HEK293T (cell line): ENCODE measurements around the gene FGFBP1.

ENCODE experiments used
- CTCF ChIA-PET: fragments of 350-600 bp; formaldehyde crosslinking; extraction: SDS; loops from one replicate; lab custom pipeline; 2021; ENCODE audit warnings: antibody characterized with exemption, inconsistent platforms; lab: Yijun Ruan, JAX
- POLR2A ChIA-PET: fragments of 350-600 bp; formaldehyde crosslinking; extraction: SDS; loops from one replicate; lab custom pipeline; 2020; ENCODE audit warnings: antibody characterized with exemption, inconsistent platforms; lab: Yijun Ruan, JAX
- DNase-seq: peaks from one replicate; pipeline ENCODE4 v3.0.0; 2012; ENCODE audit warnings: mixed read lengths; ENCODE audit errors: extremely low spot score
- ARNT ChIP-seq: fragments of 450-650 bp; IDR thresholded peaks from 2 replicates; pipeline ENCODE4 v1.6.1; 2017; ENCODE audit warnings: mild to moderate bottlenecking
- BHLHE40 ChIP-seq: fragments of 450-650 bp; IDR thresholded peaks from 2 replicates; pipeline ENCODE4 v1.6.1; 2016; ENCODE audit warnings: mild to moderate bottlenecking, moderate library complexity, borderline replicate concordance
- CTBP1 ChIP-seq: fragments of 450-650 bp; IDR thresholded peaks from 2 replicates; pipeline ENCODE4 v1.6.1; 2016; ENCODE audit warnings: borderline replicate concordance
- ELF4 ChIP-seq: fragments of 450-650 bp; IDR thresholded peaks from 2 replicates; pipeline ENCODE4 v1.6.1; 2017; ENCODE audit warnings: antibody characterized with exemption
- FOXA1 ChIP-seq: fragments of 450-650 bp; IDR thresholded peaks from 2 replicates; pipeline ENCODE4 v1.6.1; 2016; ENCODE audit warnings: mild to moderate bottlenecking
- FOXK2 ChIP-seq: fragments of 450-650 bp; IDR thresholded peaks from 2 replicates; pipeline ENCODE4 v1.6.1; 2016; ENCODE audit warnings: mild to moderate bottlenecking
- FOXM1 ChIP-seq: fragments of 450-650 bp; IDR thresholded peaks from 2 replicates; pipeline ENCODE4 v1.6.1; 2017; ENCODE audit warnings: mild to moderate bottlenecking, borderline replicate concordance
- HDGF ChIP-seq: fragments of 450-650 bp; IDR thresholded peaks from 2 replicates; pipeline ENCODE4 v1.6.1; 2017; ENCODE audit warnings: antibody characterized with exemption, borderline replicate concordance
- L3MBTL2 ChIP-seq: fragments of 450-650 bp; conservative IDR thresholded peaks from 2 replicates; pipeline ENCODE4 v1.6.1; 2016; ENCODE audit warnings: mild to moderate bottlenecking
- LEF1 ChIP-seq: fragments of 450-650 bp; IDR thresholded peaks from 2 replicates; pipeline ENCODE4 v1.6.1; 2017; ENCODE audit warnings: mild to moderate bottlenecking, borderline replicate concordance
- NFRKB ChIP-seq: fragments of 450-650 bp; IDR thresholded peaks from 2 replicates; pipeline ENCODE4 v1.6.1; 2016; ENCODE audit warnings: mild to moderate bottlenecking, moderate library complexity
- SP1 ChIP-seq: fragments of 450-650 bp; IDR thresholded peaks from 2 replicates; pipeline ENCODE4 v1.6.1; 2017
- SUZ12 ChIP-seq: fragments of 450-650 bp; IDR thresholded peaks from 2 replicates; pipeline ENCODE4 v1.6.1; 2016; ENCODE audit warnings: mild to moderate bottlenecking
- TARDBP ChIP-seq: fragments of 450-650 bp; IDR thresholded peaks from 2 replicates; pipeline ENCODE4 v1.6.1; 2016
- ZNF384 ChIP-seq: fragments of 450-650 bp; IDR thresholded peaks from 2 replicates; pipeline ENCODE4 v1.6.1; 2016
- TF ChIP-seq, protein P1 (sequence below): fragments of 450-650 bp; IDR thresholded peaks from 2 replicates; pipeline ENCODE4 v1.6.1; 2016

Gene FGFBP1

DNA sequence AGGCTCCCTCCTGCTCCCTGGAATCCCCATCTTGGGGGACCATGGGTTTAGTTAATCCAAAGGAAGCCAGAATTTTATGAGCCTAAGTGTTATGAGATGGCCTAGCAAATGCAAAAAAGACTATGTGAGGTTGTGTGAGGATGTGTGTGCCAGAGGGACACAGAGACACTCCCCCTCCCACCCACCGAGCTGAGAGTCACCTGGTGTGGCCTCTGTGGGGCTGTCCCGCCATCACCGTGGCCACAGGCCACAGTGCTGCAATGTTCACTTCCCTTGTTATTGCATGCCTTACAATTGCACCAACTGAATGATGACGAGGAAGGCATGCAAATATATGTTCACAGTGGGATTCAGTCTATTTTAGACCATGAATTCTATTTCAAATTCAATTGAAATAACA, 25.0 kb upstream of the FGFBP1 start:
- no peak for TF ChIP-seq TARDBP
- TF ChIP-seq FOXA1, result no peak
- TF ChIP-seq SP1, result no peak
- no peak for DNase-seq
- ChIA-PET POLR2A (no interaction called here), CTCF (no interaction called here)

DNA sequence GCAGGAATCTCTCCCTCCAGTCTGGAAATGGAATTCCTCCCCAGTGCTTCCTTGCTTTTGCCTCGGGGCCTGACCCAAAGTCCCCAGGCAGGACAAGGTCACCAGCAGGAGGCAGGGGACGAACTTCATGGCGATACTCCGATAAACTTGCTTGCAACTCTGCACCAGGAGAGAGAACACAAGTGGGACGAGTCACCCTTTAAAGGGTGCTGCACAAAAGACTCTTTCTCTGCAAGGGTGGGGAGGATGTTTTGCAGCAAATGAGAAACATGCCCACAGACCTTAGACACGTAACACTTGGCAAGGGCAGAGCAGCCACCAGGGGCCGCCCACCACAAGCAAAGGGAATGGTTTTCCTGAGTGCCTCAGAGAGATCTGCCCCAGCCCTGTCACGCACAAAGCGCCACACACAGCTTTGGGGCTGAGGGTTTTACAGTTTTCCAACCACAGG, 24.5 kb upstream of the FGFBP1 start, which contains the start of gene FGFBP2:
Gene FGFBP2 (minus strand): TSS at position 175 of the 451 bp plus-strand sequence. CDS start 46 bp downstream, at position 129.
- CTCF ChIA-PET, result no interaction called here
- DNase-seq, result peak; percentile 57
- TF ChIP-seq FOXM1, result no peak
- no peak for TF ChIP-seq FOXK2
- TF ChIP-seq SP1, result no peak
- TF ChIP-seq TARDBP, result no peak
- TF ChIP-seq HDGF, result no peak
- POLR2A ChIA-PET, result no interaction called here

DNA sequence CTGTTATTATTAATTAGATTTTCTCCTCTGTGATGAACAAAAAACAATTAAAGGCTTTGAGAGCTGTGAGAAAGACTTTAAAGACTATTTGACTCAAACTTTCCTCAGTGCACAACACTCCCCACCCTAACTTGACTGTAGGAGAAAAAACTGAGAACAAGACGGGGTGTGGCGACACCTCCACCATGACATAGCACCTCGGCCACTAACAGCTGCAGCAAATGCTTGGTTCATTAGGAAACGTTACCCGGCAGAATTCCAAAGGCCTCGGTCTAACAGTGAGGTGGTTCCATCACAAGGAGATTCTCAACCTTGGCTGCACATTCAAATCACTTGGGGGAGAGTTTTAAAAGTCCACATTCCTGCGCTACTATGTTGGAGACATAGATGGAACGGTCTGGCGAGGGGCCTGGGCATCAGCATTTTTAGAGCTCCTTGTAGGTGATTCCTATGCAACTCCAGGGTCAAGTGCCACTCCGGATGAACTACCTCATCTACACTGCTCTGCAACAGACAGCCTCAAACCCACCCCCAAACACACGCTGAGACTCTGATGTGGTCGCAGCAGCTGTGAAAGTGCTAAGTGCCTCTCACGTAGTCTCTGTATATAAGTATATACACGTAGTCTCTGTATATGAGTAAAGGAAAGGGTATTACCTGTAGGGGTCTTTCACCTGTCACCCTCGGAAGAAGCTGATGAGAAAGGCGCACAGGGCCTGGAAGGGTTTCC, 23.4 kb upstream of the FGFBP1 start:
- no peak for DNase-seq
- ChIA-PET CTCF (interaction anchor here (0.6 to 0.9 kb wide), 2 partner anchors 39 to 1363 kb away, joined by 5 to 6 read pairs; no protein-coding TSS in a partner anchor), POLR2A (no interaction called here)
- no peak for TF ChIP-seq LEF1
- no peak for TF ChIP-seq SP1
- no peak for TF ChIP-seq FOXA1
- TF ChIP-seq ARNT, result no peak
- no peak for TF ChIP-seq HDGF
- TF ChIP-seq FOXK2, result no peak
- TF ChIP-seq BHLHE40, result no peak
- no peak for TF ChIP-seq ELF4
- TF ChIP-seq SUZ12, result no peak
- no peak for TF ChIP-seq TARDBP
- no peak for TF ChIP-seq NFRKB
- no peak for TF ChIP-seq L3MBTL2
- no peak for TF ChIP-seq ZNF384
- no peak for TF ChIP-seq CTBP1
- TF ChIP-seq, protein P1, sequence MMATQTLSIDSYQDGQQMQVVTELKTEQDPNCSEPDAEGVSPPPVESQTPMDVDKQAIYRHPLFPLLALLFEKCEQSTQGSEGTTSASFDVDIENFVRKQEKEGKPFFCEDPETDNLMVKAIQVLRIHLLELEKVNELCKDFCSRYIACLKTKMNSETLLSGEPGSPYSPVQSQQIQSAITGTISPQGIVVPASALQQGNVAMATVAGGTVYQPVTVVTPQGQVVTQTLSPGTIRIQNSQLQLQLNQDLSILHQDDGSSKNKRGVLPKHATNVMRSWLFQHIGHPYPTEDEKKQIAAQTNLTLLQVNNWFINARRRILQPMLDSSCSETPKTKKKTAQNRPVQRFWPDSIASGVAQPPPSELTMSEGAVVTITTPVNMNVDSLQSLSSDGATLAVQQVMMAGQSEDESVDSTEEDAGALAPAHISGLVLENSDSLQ, result no peak
- no peak for TF ChIP-seq FOXM1

DNA sequence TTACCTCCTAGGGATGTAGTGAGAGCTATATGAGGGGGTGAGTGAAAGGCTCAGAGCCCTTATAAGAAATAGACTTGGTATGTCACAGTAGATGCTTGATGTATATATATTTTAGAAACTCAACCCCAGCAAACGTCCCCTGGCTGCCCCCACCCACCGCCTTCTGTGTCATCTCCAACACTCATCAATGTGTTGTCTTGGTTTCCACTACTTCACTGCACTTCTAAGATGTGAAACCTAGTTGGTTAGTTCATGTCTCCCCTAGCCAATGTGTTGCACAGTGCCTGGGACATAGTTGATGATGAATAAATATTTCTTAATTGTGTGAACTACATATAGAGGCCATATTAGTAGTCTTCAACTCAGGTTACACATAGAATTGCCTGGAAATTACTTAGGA, 20.0 kb upstream of the FGFBP1 start:
- CTCF ChIA-PET, result interaction anchor here (1.0 to 1.2 kb wide), 2 partner anchors 75 to 153 kb away, joined by 3 to 4 read pairs; no protein-coding TSS in a partner anchor
- POLR2A ChIA-PET, result no interaction called here
- DNase-seq, result no peak

DNA sequence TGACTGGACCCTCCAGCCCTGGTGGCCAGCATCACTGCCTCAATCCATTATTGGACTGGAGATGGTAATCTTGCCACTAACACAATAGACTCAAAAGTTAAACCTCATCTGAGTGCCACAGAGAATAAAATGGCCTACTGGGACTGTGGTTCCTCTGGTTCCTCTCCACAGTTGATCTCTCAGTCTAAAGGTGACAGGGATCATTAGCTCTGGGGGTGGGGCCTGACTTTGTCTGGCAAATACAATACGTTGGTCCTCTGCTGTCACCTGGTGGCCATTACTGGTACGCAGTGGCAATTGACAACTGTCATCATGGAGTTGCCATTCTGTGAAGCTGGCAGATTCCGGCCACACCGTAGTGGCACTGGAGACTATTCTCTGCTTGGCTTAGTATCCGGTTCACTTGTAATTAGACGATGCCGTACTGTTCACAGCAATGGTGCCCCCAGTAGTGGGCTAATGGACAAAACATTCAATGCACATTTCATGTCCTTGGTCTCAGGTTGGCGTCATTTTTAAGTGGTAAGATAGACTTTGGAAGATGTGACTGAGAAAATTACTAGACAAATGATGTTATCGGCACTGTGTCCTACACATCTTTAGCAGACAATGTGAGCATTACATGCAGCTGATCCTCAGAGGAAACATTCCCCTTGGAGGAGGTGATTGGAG, 17.8 kb upstream of the FGFBP1 start:
- CTCF ChIA-PET, result interaction anchor here (1.0 to 2.2 kb wide), 6 partner anchors 46 to 477 kb away, joined by 3 to 22 read pairs (median 4); no protein-coding TSS in a partner anchor
- TF ChIP-seq, protein P1, result peak; percentile 56; the same call in 1 of the 2 replicates
- TF ChIP-seq SUZ12, result no peak
- DNase-seq, result peak; percentile 72
- POLR2A ChIA-PET, result no interaction called here

More for the DNA sequence above, 20.0 kb upstream of the FGFBP1 start:
- TF ChIP-seq, protein P1, result no peak
- no peak for TF ChIP-seq LEF1
- TF ChIP-seq SP1, result no peak
- TF ChIP-seq NFRKB, result no peak
- TF ChIP-seq FOXK2, result no peak
- TF ChIP-seq SUZ12, result no peak
- TF ChIP-seq ARNT, result no peak
- no peak for TF ChIP-seq FOXA1
- no peak for TF ChIP-seq ELF4
- no peak for TF ChIP-seq FOXM1
- no peak for TF ChIP-seq BHLHE40
- TF ChIP-seq CTBP1, result no peak
- TF ChIP-seq ZNF384, result no peak
- no peak for TF ChIP-seq HDGF
- no peak for TF ChIP-seq L3MBTL2
- TF ChIP-seq TARDBP, result no peak

DNA sequence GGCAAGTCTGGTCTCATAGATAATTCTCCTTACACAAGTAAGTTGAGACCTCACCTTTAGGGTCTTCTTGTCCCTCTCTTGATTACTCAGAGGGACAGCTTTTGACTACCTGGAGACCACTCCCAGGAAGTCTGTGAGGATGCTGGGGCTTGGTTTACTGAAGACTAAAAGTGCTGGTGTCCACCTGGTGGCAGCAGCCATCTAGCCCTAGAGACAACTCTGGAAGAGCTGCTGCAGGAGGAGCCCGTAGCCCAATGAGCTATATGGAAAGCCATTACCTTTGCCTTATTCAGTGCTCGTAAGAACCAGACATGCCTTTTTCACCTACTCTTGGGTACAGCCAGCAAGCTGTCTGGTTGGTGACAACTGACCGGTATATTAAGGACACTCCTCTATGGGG, 17.1 kb upstream of the FGFBP1 start:
- POLR2A ChIA-PET, result no interaction called here
- TF ChIP-seq SP1 (no peak), CTBP1 (no peak), HDGF (no peak), LEF1 (no peak), FOXA1 (no peak)
- DNase-seq, result no peak
- CTCF ChIA-PET, result interaction anchor here (0.6 to 2.2 kb wide), 7 partner anchors 46 to 476 kb away, joined by 3 to 22 read pairs (median 3); no protein-coding TSS in a partner anchor
